Stimulated activated effector memory CD8-positive, alpha-beta T cell treated with anti-CD3 and anti-CD28 coated beads, Interleukin-12 subunit alpha, Interleukin-12 subunit beta, amount 100 ng/mL, for 72 hours (primary cell): ENCODE results near the gene ABCD3.
"Not testable (repeated sequence)": the region's sequence is repeated elsewhere in the genome, so short reads cannot be mapped to it uniquely, and the experiment has no call there.

Experiments used
- ATAC-seq: fragments of 150-1000 bp; cut with Tn5 transposase; 2 replicates; pipeline ENCODE4 v1.10.0; 2021
- DNase-seq, 2 donors: peaks; one replicate each; pipeline ENCODE4 v3.0.0; 2021 to 2022; ENCODE audit warnings: low spot score in 2 of 2
- H3K27ac Mint-ChIP-seq: one replicate; pipeline ENCODE4 v1.8.0; 2022; ENCODE audit warnings: mild to moderate bottlenecking, mixed read lengths
- H3K36me3 Mint-ChIP-seq: one replicate; pipeline ENCODE4 v1.8.0; 2022; ENCODE audit warnings: mild to moderate bottlenecking, mixed read lengths
- H3K4me1 Mint-ChIP-seq: one replicate; pipeline ENCODE4 v1.8.0; 2022; ENCODE audit warnings: mixed read lengths
- H3K4me3 Mint-ChIP-seq: one replicate; pipeline ENCODE4 v1.8.0; 2022; ENCODE audit warnings: mild to moderate bottlenecking, mixed read lengths
- H3K9me3 Mint-ChIP-seq: one replicate; pipeline ENCODE4 v1.8.0; 2022; ENCODE audit warnings: mixed read lengths

The ABCD3 gene

DNA sequence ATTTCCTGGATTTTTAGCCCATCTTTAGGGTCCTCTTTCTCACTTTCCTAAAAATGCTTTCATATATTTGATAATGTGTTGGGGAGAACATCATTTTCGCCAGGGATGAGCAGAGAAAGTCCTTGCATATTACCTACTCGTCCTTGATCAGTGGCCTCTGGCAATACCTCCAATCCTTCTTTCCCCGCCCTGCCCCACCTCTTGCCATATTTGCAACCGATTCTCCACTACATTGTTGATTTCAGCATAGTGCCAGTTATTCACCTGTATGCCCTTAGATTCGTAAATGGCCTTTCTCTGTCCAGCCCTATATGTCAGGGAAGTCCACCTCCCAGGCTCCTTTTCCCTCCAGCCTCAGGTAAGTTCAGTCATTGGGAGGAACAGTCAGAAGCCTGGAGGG lies 136.9 kb downstream of the ABCD3 start:
- Mint-ChIP-seq H3K27ac (no peak overlapping the region), H3K36me3 (no peaks in the 10 kb centered on the region), H3K4me1 (no peaks in the 10 kb centered on the region), H3K9me3 (no peaks in the 10 kb centered on the region), H3K4me3 (no peak overlapping the region)
- no peak for DNase-seq
- no peak for ATAC-seq

DNA sequence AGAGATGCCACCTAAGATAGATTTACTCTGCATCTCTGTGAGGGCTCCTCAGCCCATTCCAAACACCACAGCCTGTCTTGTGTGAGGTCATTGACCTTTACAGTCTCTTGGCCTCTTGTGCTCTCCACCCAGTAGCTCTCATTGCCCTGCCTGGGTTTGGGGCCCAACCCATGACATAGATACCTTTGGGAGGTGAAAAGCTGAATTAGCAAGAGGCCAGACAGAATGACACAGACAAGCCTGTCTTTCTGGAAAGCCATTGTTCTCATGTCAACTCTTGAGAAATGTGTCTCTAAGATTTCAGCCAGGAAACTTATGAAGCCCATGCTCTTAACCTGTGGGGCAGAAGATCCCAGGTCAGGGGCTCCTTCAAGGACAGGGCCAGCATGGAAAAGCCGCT lies 141.7 kb downstream of the ABCD3 start:
- Mint-ChIP-seq H3K9me3 (no peaks in the 10 kb centered on the region), H3K27ac (no peak overlapping the region), H3K36me3 (no peaks in the 10 kb centered on the region), H3K4me1 (no peaks in the 10 kb centered on the region), H3K4me3 (no peak overlapping the region)
- DNase-seq (no peak), ATAC-seq (no peak)

DNA sequence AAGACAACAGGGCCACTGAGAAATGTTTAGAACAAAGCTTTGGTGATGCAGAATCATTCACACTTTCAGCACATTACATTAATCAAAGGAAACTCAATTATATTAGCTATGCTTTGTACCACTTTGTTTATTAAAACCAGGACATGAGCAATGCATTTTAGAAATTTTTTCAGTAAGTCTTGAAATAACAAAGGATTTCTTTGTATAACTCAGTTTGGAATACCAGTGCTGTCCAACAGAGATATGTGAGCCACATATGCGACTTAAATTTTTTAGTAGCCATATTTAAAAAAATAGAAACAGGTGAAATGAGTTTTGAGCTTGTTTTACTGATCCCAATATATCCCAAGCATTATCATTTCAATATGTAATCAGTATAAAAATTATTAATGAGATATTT lies 142.1 kb downstream of the ABCD3 start:
- H3K9me3 Mint-ChIP-seq: no peaks in the 10 kb centered on the region
- ATAC-seq (no peak), DNase-seq (no peak)
- no peak overlapping the region for H3K4me3 Mint-ChIP-seq
- no peak overlapping the region for H3K27ac Mint-ChIP-seq
- no peaks in the 10 kb centered on the region for H3K36me3 Mint-ChIP-seq
- H3K4me1 Mint-ChIP-seq: no peaks in the 10 kb centered on the region

DNA sequence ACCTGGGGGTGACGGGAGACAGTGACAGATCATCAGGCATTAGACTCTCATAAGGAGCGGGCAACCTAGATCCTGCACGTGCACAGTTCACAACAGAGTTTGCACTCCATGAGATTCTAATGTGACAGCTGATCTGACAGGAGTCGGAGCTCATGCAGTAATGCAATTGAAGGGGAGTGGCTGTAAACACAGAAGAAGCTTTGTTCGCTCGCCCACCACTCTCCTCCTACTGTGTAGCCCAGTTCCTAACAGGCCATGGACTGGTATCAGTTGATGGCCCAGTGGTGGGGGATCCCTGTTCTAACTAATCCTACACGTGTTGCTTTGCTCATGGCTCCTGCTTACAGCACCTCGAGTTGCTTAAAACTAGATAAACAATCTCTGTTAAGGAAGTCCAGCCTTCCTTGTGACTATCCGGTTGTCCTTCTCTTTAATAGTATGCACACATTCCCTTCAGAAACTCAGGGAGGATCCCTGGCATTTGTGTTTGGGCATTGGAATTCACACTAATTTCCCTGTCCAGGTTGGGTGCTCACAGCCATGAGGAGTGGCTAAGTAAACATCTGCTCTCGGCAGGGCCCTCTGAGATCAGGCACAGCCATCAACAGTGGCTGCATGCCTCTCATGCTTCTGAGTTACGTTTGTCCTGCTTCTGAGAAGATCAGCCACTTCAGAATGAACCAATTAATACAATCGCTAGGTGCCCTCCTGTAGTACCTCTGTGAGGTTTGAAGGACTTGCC lies 144.5 kb downstream of the ABCD3 start:
- no peaks in the 10 kb centered on the region for H3K4me1 Mint-ChIP-seq
- ATAC-seq: no peak
- DNase-seq: no peak
- H3K27ac Mint-ChIP-seq: no peak overlapping the region
- no peak overlapping the region for H3K4me3 Mint-ChIP-seq
- no peaks in the 10 kb centered on the region for H3K9me3 Mint-ChIP-seq
- H3K36me3 Mint-ChIP-seq: no peaks in the 10 kb centered on the region

DNA sequence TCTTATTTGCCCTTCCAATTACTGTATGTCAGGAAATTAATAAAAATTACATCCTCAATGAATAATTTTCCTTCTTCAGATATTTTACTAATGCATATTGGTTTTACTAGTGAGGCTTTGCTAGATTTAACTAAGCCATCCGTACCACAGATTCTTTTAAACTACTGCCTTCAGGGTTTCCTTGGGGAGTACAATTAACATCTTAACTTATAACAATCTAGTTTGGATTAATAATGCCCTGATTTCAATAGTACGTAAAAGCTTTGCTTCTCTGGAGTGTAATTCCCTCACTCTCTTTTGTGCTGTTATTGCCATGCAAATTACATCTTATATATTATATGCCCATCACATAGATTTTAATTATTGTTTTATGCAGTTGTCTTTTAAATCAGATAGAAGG lies 147.7 kb downstream of the ABCD3 start:
- DNase-seq (no peak), ATAC-seq (no peak)
- Mint-ChIP-seq H3K9me3 (peaks cover 3% of the 10 kb centered on the region), H3K4me3 (no peak overlapping the region), H3K27ac (no peak overlapping the region), H3K4me1 (no peaks in the 10 kb centered on the region), H3K36me3 (no peaks in the 10 kb centered on the region)

DNA sequence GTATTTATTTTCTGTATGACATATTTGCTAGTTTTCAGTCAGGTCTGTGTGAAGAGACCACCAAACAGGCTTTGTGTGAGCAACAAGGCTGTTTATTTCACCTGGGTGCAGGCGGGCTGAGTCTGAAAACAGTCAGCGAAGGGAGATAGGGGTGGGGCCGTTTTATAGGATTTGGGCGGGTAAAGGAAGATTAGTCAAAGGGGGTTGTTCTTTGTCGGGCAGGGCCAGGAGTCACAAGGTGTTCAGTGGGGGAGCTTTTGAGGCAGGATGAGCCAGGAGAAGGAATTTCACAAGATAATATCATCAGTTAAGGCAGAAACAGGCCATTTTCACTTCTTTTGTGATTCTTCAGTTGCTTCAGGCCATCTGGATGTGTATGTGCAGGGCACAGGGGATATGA lies 148.2 kb downstream of the ABCD3 start:
- H3K4me1 Mint-ChIP-seq, H3K27ac Mint-ChIP-seq, H3K4me3 Mint-ChIP-seq, H3K36me3 Mint-ChIP-seq, DNase-seq, H3K9me3 Mint-ChIP-seq, ATAC-seq: not testable (repeated sequence)

DNA sequence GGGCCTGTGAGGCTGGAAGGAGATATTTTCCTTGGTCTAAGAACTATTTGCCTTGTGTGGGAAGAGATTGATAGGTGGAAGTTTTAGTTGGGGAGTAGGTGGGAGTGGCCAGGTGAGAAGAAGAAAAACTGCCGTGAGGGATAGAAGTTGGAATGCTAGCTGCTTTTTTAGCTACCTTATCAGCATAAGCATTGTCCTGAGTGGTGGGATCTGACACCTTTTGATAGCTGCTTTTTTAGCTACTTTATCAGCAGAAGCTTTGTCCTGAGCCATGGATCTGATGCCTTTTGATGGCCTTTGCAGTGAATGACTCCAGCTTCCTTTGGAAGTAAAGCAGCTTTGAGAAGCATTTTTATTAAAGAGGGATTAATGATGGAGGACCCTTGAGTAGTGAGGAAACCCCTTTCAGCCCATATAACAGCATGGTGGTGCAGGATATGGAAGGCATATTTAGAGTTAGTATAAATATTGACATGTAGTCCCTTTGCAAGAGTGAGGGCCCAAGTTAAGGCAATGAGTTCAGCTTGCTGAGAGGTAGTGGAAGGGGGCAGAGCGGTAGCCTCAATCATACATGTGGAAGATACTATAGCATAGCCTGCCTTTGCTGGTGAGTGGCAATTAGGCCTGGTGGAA lies 149.9 kb downstream of the ABCD3 start:
- not testable (repeated sequence) for H3K36me3 Mint-ChIP-seq, H3K4me1 Mint-ChIP-seq, ATAC-seq, DNase-seq, H3K27ac Mint-ChIP-seq, H3K4me3 Mint-ChIP-seq
- H3K9me3 Mint-ChIP-seq: peaks cover 15% of the 10 kb centered on the region
